Activated naive CD4-positive, alpha-beta T cell treated with anti-CD3 and anti-CD28 coated beads for 36 hours (primary cell): ENCODE data around the gene RPS6KA4. TPM values are rescaled to one million over a fixed set of nuclear protein-coding genes. Genes with fewer than 3 reads are reported as not detected.

Experiments used
- CTCF ChIA-PET: fragments of 350-600 bp; sonication (Branson Sonifier 250); formaldehyde crosslinking; loops from one replicate; lab custom pipeline; 2021; ENCODE audit warnings: antibody characterized with exemption; lab: Charles Lee
- DNase-seq: peaks from one replicate; pipeline ENCODE4 v3.0.0-alpha.2; 2020
- H3K27ac Mint-ChIP-seq: one replicate; pipeline ENCODE4 v1.8.0; 2021; ENCODE audit warnings: mild to moderate bottlenecking, mixed read lengths
- H3K27me3 Mint-ChIP-seq: one replicate; pipeline ENCODE4 v1.8.0; 2021; ENCODE audit warnings: low read depth, mixed read lengths
- H3K36me3 Mint-ChIP-seq: one replicate; pipeline ENCODE4 v1.8.0; 2021; ENCODE audit warnings: low read depth, mixed read lengths
- H3K4me1 Mint-ChIP-seq: one replicate; pipeline ENCODE4 v1.8.0; 2021; ENCODE audit warnings: low read depth, mixed read lengths
- H3K4me3 Mint-ChIP-seq: one replicate; pipeline ENCODE4 v1.8.0; 2021; ENCODE audit warnings: mild to moderate bottlenecking, moderate library complexity, mixed read lengths
- H3K9me3 Mint-ChIP-seq: one replicate; pipeline ENCODE4 v1.8.0; 2021; ENCODE audit warnings: mixed read lengths
- intact Hi-C: fragments of 100-400 bp; cut with micrococcal nuclease; formaldehyde crosslinking; loops from one replicate; pipeline ENCODE4 v1.15.1; 2023
- total RNA-seq, 2 experiments: library from RNA; stranded (reverse); gene quantifications; one replicate each; pipeline ENCODE4 v1.2.3, GENCODE V29; 2021

The RPS6KA4 gene
- total RNA-seq, 2 experiments from 2014 or later: 19.1 to 21.3 TPM

- H3K4me3 Mint-ChIP-seq: peak overlapping the region; percentile 18
- peaks cover 24% of the 10 kb centered on the region for H3K36me3 Mint-ChIP-seq
- intact Hi-C loops: loop anchor here (2.0 to 5.0 kb wide), 2 partner anchors 71 to 435 kb away; partner anchors contain the start of gene SF1
- no peaks in the 10 kb centered on the region for H3K9me3 Mint-ChIP-seq
- no peak overlapping the region for H3K27ac Mint-ChIP-seq
- CTCF ChIA-PET: interaction anchor here (0.8 to 7.1 kb wide), 5 partner anchors 12 to 25 kb away, joined by 3 to 61 read pairs (median 4); partner anchors contain the start of genes PRDX5 and TRMT112
- H3K4me1 Mint-ChIP-seq: peaks cover 34% of the 10 kb centered on the region
- H3K27me3 Mint-ChIP-seq: no peaks in the 10 kb centered on the region
- DNase-seq: peak; percentile 95
Measured at GRCh38 chr11:64341851-64342791, 16.8 kb upstream of the RPS6KA4 start.

GRCh38 chr11:64342869-64343745 is 15.9 kb upstream of the RPS6KA4 start:
- H3K4me3 Mint-ChIP-seq: no peak overlapping the region
- no peaks in the 10 kb centered on the region for H3K9me3 Mint-ChIP-seq
- H3K36me3 Mint-ChIP-seq: peaks cover 22% of the 10 kb centered on the region
- peaks cover 35% of the 10 kb centered on the region for H3K4me1 Mint-ChIP-seq
- no peaks in the 10 kb centered on the region for H3K27me3 Mint-ChIP-seq
- no peak for DNase-seq
- no peak overlapping the region for H3K27ac Mint-ChIP-seq
- intact Hi-C loops: loop anchor here (5.0 kb wide), 1 partner anchor 434 kb away; the partner anchor contains the start of gene SF1
- CTCF ChIA-PET: interaction anchor here (2.0 to 7.1 kb wide), 2 partner anchors 12 to 25 kb away, joined by 4 to 61 read pairs; partner anchors contain the start of genes PRDX5 and TRMT112

- H3K4me3 Mint-ChIP-seq: no peak overlapping the region
- intact Hi-C loops: loop anchor here (5.0 kb wide), 1 partner anchor 433 kb away; the partner anchor contains the start of gene SF1
- CTCF ChIA-PET: interaction anchor here (2.0 to 7.1 kb wide), 2 partner anchors 11 to 26 kb away, joined by 4 to 61 read pairs; partner anchors contain the start of genes PRDX5 and TRMT112
- peaks cover 31% of the 10 kb centered on the region for H3K4me1 Mint-ChIP-seq
- no peak overlapping the region for H3K27ac Mint-ChIP-seq
- H3K9me3 Mint-ChIP-seq: no peaks in the 10 kb centered on the region
- no peak for DNase-seq
- no peaks in the 10 kb centered on the region for H3K27me3 Mint-ChIP-seq
- H3K36me3 Mint-ChIP-seq: peaks cover 20% of the 10 kb centered on the region
Measured at GRCh38 chr11:64343767-64344559, 15.0 kb upstream of the RPS6KA4 start.

GRCh38 chr11:64344787-64345186 is 14.2 kb upstream of the RPS6KA4 start:
- Mint-ChIP-seq H3K27ac (no peak overlapping the region), H3K4me1 (peaks cover 23% of the 10 kb centered on the region), H3K27me3 (no peaks in the 10 kb centered on the region), H3K9me3 (no peaks in the 10 kb centered on the region), H3K4me3 (no peak overlapping the region), H3K36me3 (peaks cover 16% of the 10 kb centered on the region)
- CTCF ChIA-PET: interaction anchor here (0.6 to 7.1 kb wide), 4 partner anchors 10 to 140 kb away, joined by 3 to 61 read pairs (median 6); partner anchors contain the start of genes PRDX5 and TRMT112
- intact Hi-C loops: loop anchor here (5.0 kb wide), 1 partner anchor 433 kb away; the partner anchor contains the start of gene SF1
- DNase-seq: no peak

- DNase-seq: no peak
- Mint-ChIP-seq H3K36me3 (peaks cover 11% of the 10 kb centered on the region), H3K27ac (no peak overlapping the region), H3K4me3 (no peak overlapping the region), H3K4me1 (peaks cover 5% of the 10 kb centered on the region), H3K27me3 (no peaks in the 10 kb centered on the region), H3K9me3 (no peaks in the 10 kb centered on the region)
- CTCF ChIA-PET: interaction anchor here (0.9 kb wide), 1 partner anchor 9 kb away, joined by 4 read pairs; no protein-coding TSS in a partner anchor
- intact Hi-C loops: no loop called here
Measured at GRCh38 chr11:64347193-64347867, 11.6 kb upstream of the RPS6KA4 start.

GRCh38 chr11:64348383-64349024 is 10.5 kb upstream of the RPS6KA4 start:
- Mint-ChIP-seq H3K4me3 (no peak overlapping the region), H3K9me3 (no peaks in the 10 kb centered on the region), H3K27me3 (no peaks in the 10 kb centered on the region), H3K27ac (no peak overlapping the region), H3K4me1 (peaks cover 3% of the 10 kb centered on the region), H3K36me3 (peaks cover 10% of the 10 kb centered on the region)
- intact Hi-C loops: no loop called here
- CTCF ChIA-PET: interaction anchor here (0.6 to 0.9 kb wide), 2 partner anchors 7 to 44 kb away, joined by 3 to 4 read pairs; no protein-coding TSS in a partner anchor
- no peak for DNase-seq

- CTCF ChIA-PET: interaction anchor here (0.8 to 0.9 kb wide), 2 partner anchors 11 to 32 kb away, joined by 4 to 5 read pairs; partner anchors contain the start of gene TRMT112
- H3K4me1 Mint-ChIP-seq: peaks cover 3% of the 10 kb centered on the region
- H3K27me3 Mint-ChIP-seq: no peaks in the 10 kb centered on the region
- intact Hi-C loops: no loop called here
- no peaks in the 10 kb centered on the region for H3K9me3 Mint-ChIP-seq
- DNase-seq: no peak
- H3K4me3 Mint-ChIP-seq: no peak overlapping the region
- H3K36me3 Mint-ChIP-seq: peaks cover 10% of the 10 kb centered on the region
- no peak overlapping the region for H3K27ac Mint-ChIP-seq
Measured at GRCh38 chr11:64349025-64349387, 10.0 kb upstream of the RPS6KA4 start.

- H3K27me3 Mint-ChIP-seq: no peaks in the 10 kb centered on the region
- no peaks in the 10 kb centered on the region for H3K9me3 Mint-ChIP-seq
- intact Hi-C loops: no loop called here
- no peak overlapping the region for H3K4me3 Mint-ChIP-seq
- no peak overlapping the region for H3K27ac Mint-ChIP-seq
- CTCF ChIA-PET: interaction anchor here (0.8 to 0.9 kb wide), 2 partner anchors 10 to 32 kb away, joined by 4 to 5 read pairs; partner anchors contain the start of gene TRMT112
- DNase-seq: no peak
- peaks cover 3% of the 10 kb centered on the region for H3K4me1 Mint-ChIP-seq
- peaks cover 10% of the 10 kb centered on the region for H3K36me3 Mint-ChIP-seq
Measured at GRCh38 chr11:64349404-64349803, 9.6 kb upstream of the RPS6KA4 start.

- intact Hi-C loops: no loop called here
- peaks cover 4% of the 10 kb centered on the region for H3K36me3 Mint-ChIP-seq
- no peaks in the 10 kb centered on the region for H3K9me3 Mint-ChIP-seq
- H3K4me3 Mint-ChIP-seq: no peak overlapping the region
- no peak overlapping the region for H3K27ac Mint-ChIP-seq
- CTCF ChIA-PET: no interaction called here
- H3K27me3 Mint-ChIP-seq: no peaks in the 10 kb centered on the region
- DNase-seq: no peak
- peaks cover 5% of the 10 kb centered on the region for H3K4me1 Mint-ChIP-seq
Measured at GRCh38 chr11:64351136-64351631, 7.8 kb upstream of the RPS6KA4 start.
